CD14-positive monocyte (primary cell): Measurements from ENCODE around the gene LHB. TPM values are rescaled to one million over a fixed set of nuclear protein-coding genes. Genes with fewer than 3 reads are reported as not detected.
A peak's percentile ranks its signal among the peaks of the same experiment; 100 is the strongest.

Experiments used
- DNase-seq, 3 donors: peaks; one replicate each; pipeline ENCODE4 v3.0.0-alpha.2; 2011 to 2022
- H2AFZ ChIP-seq: 2 replicates; pipeline ENCODE4 v1.6.0; 2012; ENCODE audit warnings: mild to moderate bottlenecking, low read depth, low read length, inconsistent platforms; ENCODE audit not compliant: insufficient read depth, poor library complexity, severe bottlenecking
- H3K27ac ChIP-seq, 2 donors: 1 replicate in 1 of 2; 2 replicates in 1 of 2; pipeline ENCODE4 v1.5.1; 2012 to 2013; ENCODE audit warnings: low read length in 2 of 2, control low read depth in 1 of 2, inconsistent platforms in 1 of 2, low read depth in 1 of 2, mild to moderate bottlenecking in 1 of 2
- H3K27me3 ChIP-seq, 2 donors: one replicate each; pipeline versions ENCODE4 v1.6.0 to v1.6.1; 2011 to 2013; ENCODE audit warnings: low read length in 2 of 2; ENCODE audit not compliant: control insufficient read depth in 2 of 2, insufficient read depth in 2 of 2
- H3K36me3 ChIP-seq, 2 donors: replicated peaks in 1 of 2; 1 replicate in 1 of 2; 2 replicates in 1 of 2; pipeline versions ENCODE4 v1.5.1 to v1.6.1; 2012 to 2013; ENCODE audit warnings: low read length in 2 of 2, control low read depth in 1 of 2, inconsistent platforms in 1 of 2, mild to moderate bottlenecking in 1 of 2; ENCODE audit not compliant: insufficient read depth in 2 of 2, control insufficient read depth in 1 of 2
- H3K4me1 ChIP-seq, 2 donors: 1 replicate in 1 of 2; 2 replicates in 1 of 2; pipeline versions ENCODE4 v1.5.1 to v1.6.1; 2012 to 2013; ENCODE audit warnings: low read length in 2 of 2, control low read depth in 1 of 2, inconsistent platforms in 1 of 2, mild to moderate bottlenecking in 1 of 2, moderate library complexity in 1 of 2; ENCODE audit not compliant: insufficient read depth in 2 of 2, control insufficient read depth in 1 of 2
- H3K4me2 ChIP-seq: replicated peaks from 2 replicates; pipeline ENCODE3; 2012; ENCODE audit warnings: low read length, moderate library complexity, mild to moderate bottlenecking; ENCODE audit not compliant: poor library complexity, severe bottlenecking; ENCODE audit errors: extremely low read depth
- H3K4me3 ChIP-seq, 3 experiments: fragments of 200-600 bp in 1 of 3; sonication (generic) in 1 of 3; replicated peaks in 1 of 3; 1 replicate in 2 of 3; 2 replicates in 1 of 3; pipeline ENCODE4 v1.5.1; 2011 to 2013; ENCODE audit warnings: low read length in 3 of 3, mild to moderate bottlenecking in 3 of 3, control low read depth in 2 of 3, low read depth in 2 of 3, inconsistent platforms in 1 of 3, moderate library complexity in 1 of 3
- H3K79me2 ChIP-seq: 2 replicates; pipeline ENCODE4 v1.6.0; 2012; ENCODE audit warnings: mild to moderate bottlenecking, control low read depth, inconsistent platforms, low read length, moderate library complexity; ENCODE audit not compliant: insufficient read depth
- H3K9ac ChIP-seq: 2 replicates; pipeline ENCODE4 v1.6.0; 2017; ENCODE audit warnings: low read length, mild to moderate bottlenecking; ENCODE audit not compliant: insufficient read depth, poor library complexity, severe bottlenecking
- H3K9me3 ChIP-seq, 2 donors: replicated peaks in 1 of 2; 1 replicate in 1 of 2; 2 replicates in 1 of 2; pipeline versions ENCODE4 v1.5.1 to v1.6.1; 2012 to 2013; ENCODE audit warnings: low read length in 2 of 2, control low read depth in 1 of 2; ENCODE audit not compliant: control insufficient read depth in 1 of 2, insufficient read depth in 1 of 2
- H4K20me1 ChIP-seq: 2 replicates; pipeline ENCODE4 v1.6.0; 2012; ENCODE audit warnings: mild to moderate bottlenecking, low read length, control low read depth, moderate library complexity; ENCODE audit not compliant: insufficient read depth
- H3K27ac Mint-ChIP-seq, 7 donors: one replicate each; pipeline ENCODE4 v1.8.0; 2020; ENCODE audit warnings: mild to moderate bottlenecking in 7 of 7, mixed read lengths in 7 of 7, moderate library complexity in 6 of 7, inconsistent platforms in 2 of 7
- H3K27me3 Mint-ChIP-seq, 3 donors: one replicate each; pipeline ENCODE4 v1.8.0; 2021 to 2022; ENCODE audit warnings: low read depth in 3 of 3, mild to moderate bottlenecking in 3 of 3, mixed read lengths in 3 of 3, moderate library complexity in 3 of 3, inconsistent platforms in 1 of 3
- H3K36me3 Mint-ChIP-seq, 2 donors: one replicate each; pipeline ENCODE4 v1.8.0; 2020; ENCODE audit warnings: mixed read lengths in 2 of 2, inconsistent platforms in 1 of 2, mild to moderate bottlenecking in 1 of 2
- H3K4me1 Mint-ChIP-seq: one replicate; pipeline ENCODE4 v1.8.0; 2020; ENCODE audit warnings: mild to moderate bottlenecking, mixed read lengths
- H3K4me3 Mint-ChIP-seq, 2 donors: one replicate each; pipeline ENCODE4 v1.8.0; 2020; ENCODE audit warnings: mild to moderate bottlenecking in 2 of 2, mixed read lengths in 2 of 2, moderate library complexity in 1 of 2
- H3K9me3 Mint-ChIP-seq, 7 donors: one replicate each; pipeline ENCODE4 v1.8.0; 2020 to 2022; ENCODE audit warnings: mixed read lengths in 7 of 7, mild to moderate bottlenecking in 6 of 7, moderate library complexity in 6 of 7, inconsistent platforms in 2 of 7
- CTCF ChIP-seq: fragments of 200-600 bp; IDR thresholded peaks from one replicate; pipeline ENCODE4 v1.8.0; 2022; ENCODE audit warnings: antibody characterized with exemption, mild to moderate bottlenecking
- WGBS: methylation state at CpG from one replicate; pipeline ENCODE4 v1.1.5; 2013; ENCODE audit warnings: missing lambda C conversion rate; ENCODE audit not compliant: insufficient coverage; 5-methylcytosine and 5-hydroxymethylcytosine counted together
- intact Hi-C, 2 donors: fragments of 100-400 bp; cut with micrococcal nuclease; formaldehyde crosslinking; loops; one replicate each; pipeline versions ENCODE4 v1.15.0 to v1.15.1; 2023
- polyA plus RNA-seq, 3 donors: library from polyadenylated mRNA; depleted of rRNA in 1 of 3; unstranded in 2 of 3; stranded (reverse) in 1 of 3; fragments of 300-500 nt in 2 of 3; fragments of >200 nt in 1 of 3; fragmentation: Illumina TruSeq in 2 of 3; gene quantifications; 1 replicate in 2 of 3; 2 replicates in 1 of 3; pipeline ENCODE4 v1.2.3, GENCODE V29; 2012 to 2021

Gene LHB
- polyA plus RNA-seq, 3 donors = 0.48 TPM; not detected in 2

GRCh38 chr19:49059053-49059452 is 42.2 kb upstream of the LHB start:
- H3K27me3 ChIP-seq = peaks cover 26 to 81% of the 10 kb centered on the region in 2 donors
- Mint-ChIP-seq H3K4me3 (peak overlapping the region in 1 of 2 donors; percentile 89), H3K27ac (no peak overlapping the region), H3K9me3 (peaks cover 2 to 30% (median 20%) of the 10 kb centered on the region in 7 donors), H3K36me3 (peaks cover 4 to 8% of the 10 kb centered on the region in 2 donors), H3K4me1 (peaks cover 28% of the 10 kb centered on the region), H3K27me3 (peaks cover 85 to 92% (median 87%) of the 10 kb centered on the region in 3 donors)
- DNase-seq = no peak
- H3K9ac ChIP-seq = no peak overlapping the region
- no peak for TF ChIP-seq CTCF
- no peak overlapping the region for H3K4me2 ChIP-seq
- H3K4me3 ChIP-seq = no peak overlapping the region
- H4K20me1 ChIP-seq = no peaks in the 10 kb centered on the region
- H3K9me3 ChIP-seq = peaks cover 0 to 9% of the 10 kb centered on the region in 2 donors
- intact Hi-C loops = no loop called here
- no peaks in the 10 kb centered on the region for H3K36me3 ChIP-seq
- WGBS = 63% methylated on average over 5 of the region's 9 CpGs
- no peak overlapping the region for H3K27ac ChIP-seq
- H2AFZ ChIP-seq = no peak overlapping the region
- H3K4me1 ChIP-seq = peaks cover 23 to 24% of the 10 kb centered on the region in 2 donors
- H3K79me2 ChIP-seq = no peaks in the 10 kb centered on the region

- no peak overlapping the region for H3K4me2 ChIP-seq
- H3K79me2 ChIP-seq = no peaks in the 10 kb centered on the region
- peaks cover 4 to 8% of the 10 kb centered on the region in 2 donors for H3K36me3 Mint-ChIP-seq
- 62% methylated on average over 5 of the region's 10 CpGs for WGBS
- H3K4me3 Mint-ChIP-seq = peak overlapping the region in 1 of 2 donors; percentile 89
- intact Hi-C loops = no loop called here
- H3K36me3 ChIP-seq = no peaks in the 10 kb centered on the region
- no peak overlapping the region for H2AFZ ChIP-seq
- H4K20me1 ChIP-seq = no peaks in the 10 kb centered on the region
- H3K4me1 Mint-ChIP-seq = peaks cover 28% of the 10 kb centered on the region
- H3K9me3 ChIP-seq = peaks cover 0 to 9% of the 10 kb centered on the region in 2 donors
- no peak overlapping the region for H3K4me3 ChIP-seq
- no peak for DNase-seq
- peaks cover 23 to 76% of the 10 kb centered on the region in 2 donors for H3K27me3 ChIP-seq
- H3K27ac Mint-ChIP-seq = peak overlapping the region in 1 of 7 donors; percentile 33
- H3K27me3 Mint-ChIP-seq = peaks cover 82 to 92% (median 83%) of the 10 kb centered on the region in 3 donors
- no peak overlapping the region for H3K9ac ChIP-seq
- H3K9me3 Mint-ChIP-seq = peaks cover 2 to 30% (median 21%) of the 10 kb centered on the region in 7 donors
- TF ChIP-seq CTCF = no peak
- no peak overlapping the region for H3K27ac ChIP-seq
- peaks cover 23 to 24% of the 10 kb centered on the region in 2 donors for H3K4me1 ChIP-seq
Measured at GRCh38 chr19:49058562-49058961, 41.7 kb upstream of the LHB start.
